ENCODE results near the gene AK3. TPM values are rescaled to one million over a fixed set of nuclear protein-coding genes. Genes with fewer than 3 reads are reported as not detected.
A peak's percentile ranks its signal among the peaks of the same experiment; 100 is the strongest.
"Not testable (repeated sequence)": the region's sequence is repeated elsewhere in the genome, so short reads cannot be mapped to it uniquely, and the experiment has no call there.

AK3 gene
- total RNA-seq (2014; rRNA removed; shearing (Covaris generic)) = 48.9 and 55.6 TPM in 2 replicates

- peak; percentile 88 for DNase-seq (ENCODE audit: low read depth)
These were observed at the start of gene AK3 for GRCh38 chr9:4740638-4741364. Gene AK3 (minus strand): TSS chr9:4741202. CDS start chr9:4741087, 115 bp downstream.

GRCh38 chr9:4788703-4789102, 47.7 kb upstream of the AK3 start:
- no peak for DNase-seq (ENCODE audit: low read depth)

GRCh38 chr9:4787876-4788275, 46.9 kb upstream of the AK3 start:
- no peak for DNase-seq (ENCODE audit: low read depth)

- no peak for DNase-seq (ENCODE audit: low read depth)
These were observed 45.6 kb upstream of the AK3 start for GRCh38 chr9:4786599-4786998.

GRCh38 chr9:4784403-4784802, 43.4 kb upstream of the AK3 start:
- no peak for DNase-seq (ENCODE audit: low read depth)

- DNase-seq (ENCODE audit: low read depth) = not testable (repeated sequence)
These were observed 42.2 kb upstream of the AK3 start for GRCh38 chr9:4783191-4783590.

- peak; percentile 14 for DNase-seq (ENCODE audit: low read depth)
These were observed 40.4 kb upstream of the AK3 start for GRCh38 chr9:4781408-4781807.

GRCh38 chr9:4780651-4781050, 39.6 kb upstream of the AK3 start:
- no peak for DNase-seq (ENCODE audit: low read depth)

- DNase-seq (ENCODE audit: low read depth) = not testable (repeated sequence)
These were observed 34.0 kb upstream of the AK3 start for GRCh38 chr9:4774958-4775357.

GRCh38 chr9:4774209-4774608, 33.2 kb upstream of the AK3 start:
- peak; percentile 39 for DNase-seq (ENCODE audit: low read depth)

GRCh38 chr9:4771788-4772187, 30.8 kb upstream of the AK3 start:
- DNase-seq (ENCODE audit: low read depth) = no peak

GRCh38 chr9:4769321-4770080, 28.5 kb upstream of the AK3 start:
- DNase-seq (ENCODE audit: low read depth) = peak; percentile 83

- peak; percentile 12 for DNase-seq (ENCODE audit: low read depth)
These were observed 27.7 kb upstream of the AK3 start for GRCh38 chr9:4768681-4769080.

GRCh38 chr9:4764033-4764432, 23.0 kb upstream of the AK3 start:
- DNase-seq (ENCODE audit: low read depth) = no peak

- DNase-seq (ENCODE audit: low read depth) = no peak
These were observed 22.0 kb upstream of the AK3 start for GRCh38 chr9:4762886-4763541.

GRCh38 chr9:4762108-4762885, 21.3 kb upstream of the AK3 start:
- peak; percentile 76 for DNase-seq (ENCODE audit: low read depth)

GRCh38 chr9:4760122-4760521, 19.1 kb upstream of the AK3 start:
- no peak for DNase-seq (ENCODE audit: low read depth)

GRCh38 chr9:4756420-4756819, 15.4 kb upstream of the AK3 start:
- DNase-seq (ENCODE audit: low read depth) = no peak

- DNase-seq (ENCODE audit: low read depth) = peak; percentile 87
These were observed 14.1 kb upstream of the AK3 start for GRCh38 chr9:4755026-4755609.

GRCh38 chr9:4754530-4754929, 13.5 kb upstream of the AK3 start:
- DNase-seq (ENCODE audit: low read depth) = not testable (repeated sequence)

- peak; percentile 64 for DNase-seq (ENCODE audit: low read depth)
These were observed 9.1 kb upstream of the AK3 start for GRCh38 chr9:4750023-4750673.
